Measurements from ENCODE around the gene SLC39A1.
"Not testable (repeated sequence)": the region's sequence is repeated elsewhere in the genome, so short reads cannot be mapped to it uniquely, and the experiment has no call there.

The SLC39A1 gene

GRCh38 chr1:153963030-153963849 is at the start of gene SLC39A1:
Gene SLC39A1, minus strand, starts transcription at chr1:153963537. Its CDS starts 822 bp downstream, at chr1:153962715.
- DNase-seq, result peak; percentile 93

GRCh38 chr1:154012543-154012942 is 49.2 kb upstream of the SLC39A1 start:
- not testable (repeated sequence) for DNase-seq

- no peak for DNase-seq
Measured at GRCh38 chr1:154012129-154012528, 48.8 kb upstream of the SLC39A1 start.

DNA sequence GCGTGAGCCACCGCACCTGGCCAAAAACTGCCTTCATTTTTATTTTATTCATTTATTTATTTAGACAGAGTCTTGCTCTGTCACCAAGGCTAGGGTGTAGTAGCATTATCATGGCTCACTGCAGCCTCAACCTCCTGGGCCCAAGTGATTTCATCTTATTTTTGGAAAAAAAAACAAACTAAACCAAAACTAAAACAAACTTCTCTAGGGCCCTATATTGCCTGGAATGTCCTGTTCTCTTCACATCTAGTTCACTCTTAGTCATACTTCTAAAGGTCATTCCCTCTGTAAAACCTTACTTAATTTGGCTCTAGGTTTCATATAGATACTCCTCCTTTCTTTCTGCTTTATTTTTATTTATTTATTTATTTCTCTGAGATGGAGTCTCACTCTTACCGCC is 42.8 kb upstream of the SLC39A1 start:
- no peak for DNase-seq

- DNase-seq, result no peak
Measured at GRCh38 chr1:154000420-154000819, 37.1 kb upstream of the SLC39A1 start.

DNA sequence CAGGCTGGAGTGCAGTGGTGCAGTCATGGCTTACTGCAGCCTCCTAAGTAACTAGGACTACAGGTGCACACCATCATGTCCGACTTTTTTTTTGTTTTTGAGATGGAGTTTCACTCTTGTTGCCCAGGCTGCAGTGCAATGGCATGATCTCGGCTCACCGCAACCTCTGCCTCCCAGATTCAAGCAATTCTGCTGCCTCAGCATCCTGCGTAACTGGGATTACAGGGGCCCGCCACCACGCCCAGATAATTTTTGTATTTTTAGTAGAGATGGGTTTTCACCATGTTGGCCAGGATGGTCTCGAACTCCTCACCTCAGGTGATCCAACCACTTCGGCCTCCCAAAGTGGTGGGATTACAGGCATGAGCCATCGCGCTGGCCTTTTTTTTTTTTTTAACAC is 33.5 kb upstream of the SLC39A1 start:
- not testable (repeated sequence) for DNase-seq

GRCh38 chr1:153995640-153996039 is 32.3 kb upstream of the SLC39A1 start:
- no peak for DNase-seq

DNA sequence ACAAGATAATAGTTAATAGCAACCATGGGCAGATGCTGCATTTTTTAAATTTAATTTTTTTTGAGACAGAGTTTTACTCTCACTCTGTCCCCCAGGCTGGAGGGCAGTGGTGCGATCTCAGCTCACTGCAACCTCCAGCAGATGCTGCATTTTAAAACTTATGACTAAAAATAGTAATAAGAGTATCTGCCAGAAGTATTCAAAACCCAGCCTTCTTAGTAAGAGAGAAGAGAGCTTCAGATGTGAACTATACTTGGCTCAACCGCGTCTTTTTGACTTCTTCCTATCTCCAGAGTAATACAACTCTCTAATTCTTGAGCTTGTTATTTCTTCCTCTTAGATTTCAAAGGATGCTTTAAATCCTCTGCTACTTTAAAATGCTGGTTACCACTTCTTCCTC is 31.9 kb upstream of the SLC39A1 start:
- no peak for DNase-seq

DNA sequence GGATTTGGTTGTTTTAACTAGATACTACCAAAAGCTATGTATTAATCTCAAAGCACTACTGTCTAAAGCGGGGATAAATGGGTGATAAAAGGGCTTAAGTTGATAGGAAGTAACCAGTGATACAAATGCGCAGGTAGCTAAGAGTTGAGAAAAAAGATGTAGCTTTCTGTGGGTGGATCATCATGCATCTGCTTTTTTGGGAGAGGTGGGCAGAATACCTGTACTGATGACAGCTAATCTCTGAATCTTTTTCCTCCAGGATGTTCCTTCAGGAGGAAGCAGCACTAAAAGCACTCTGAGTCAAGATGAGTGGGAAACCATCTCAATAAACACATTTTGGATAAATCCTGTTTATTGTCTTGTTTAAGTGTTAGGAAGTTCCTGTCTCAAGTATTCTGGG is 28.5 kb upstream of the SLC39A1 start:
- no peak for DNase-seq

DNA sequence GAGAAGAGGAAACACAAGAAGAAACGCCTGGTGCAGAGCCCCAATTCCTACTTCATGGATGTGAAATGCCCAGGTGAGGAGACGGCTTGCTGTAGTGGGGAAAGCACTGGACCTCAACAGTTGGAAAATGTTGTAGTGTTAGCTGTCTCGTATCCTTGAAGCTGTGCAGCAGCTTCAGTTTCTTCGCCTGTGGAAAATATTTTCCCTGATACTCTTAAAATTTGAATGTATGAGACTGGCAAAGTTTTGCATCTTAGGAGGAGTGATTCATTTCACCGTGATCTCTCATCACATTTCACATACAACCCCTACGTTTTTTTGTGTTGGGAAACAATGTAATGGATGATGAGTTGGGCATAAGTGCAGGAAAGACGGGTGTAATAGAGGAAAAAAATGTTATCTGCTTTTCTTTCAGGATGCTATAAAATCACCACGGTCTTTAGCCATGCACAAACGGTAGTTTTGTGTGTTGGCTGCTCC is 27.9 kb upstream of the SLC39A1 start:
- no peak for DNase-seq

DNA sequence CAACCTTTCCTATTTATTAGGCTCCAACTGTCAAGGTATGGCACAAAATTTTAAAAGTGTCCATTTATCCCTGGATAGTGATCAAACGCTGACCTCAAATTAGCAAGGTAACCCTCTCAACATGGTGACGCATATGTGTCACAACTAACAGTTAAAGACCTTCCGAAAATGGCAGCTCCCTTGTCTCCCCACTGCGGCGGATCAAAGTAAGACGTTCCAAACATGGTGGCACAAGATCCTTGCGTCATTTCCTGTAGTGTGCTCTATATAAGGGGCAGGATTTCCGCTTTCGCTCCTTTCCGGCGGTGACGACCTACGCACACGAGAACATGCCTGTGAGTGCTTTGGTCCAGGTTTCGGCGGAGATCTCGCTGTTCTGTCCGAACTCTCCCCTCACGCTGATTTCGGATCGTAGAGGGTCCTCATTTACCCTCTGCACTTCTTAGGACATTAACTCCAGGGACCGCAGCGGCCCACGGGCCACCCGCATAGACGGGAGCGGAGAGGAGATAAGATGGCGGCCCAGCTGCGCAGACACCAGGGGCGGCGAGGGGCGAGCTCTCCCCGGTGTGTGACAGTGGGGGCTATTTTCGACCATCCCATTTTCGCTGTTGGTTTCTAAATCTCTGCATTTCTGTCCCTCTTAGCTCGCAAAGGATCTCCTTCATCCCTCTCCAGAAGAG is 27.3 kb upstream of the SLC39A1 start, which contains the start of gene RPS27:
RPS27 (plus strand) TSS at position 295 of the 683 bp plus-strand sequence; CDS start at position 330, 35 bp downstream.
- DNase-seq, result peak; percentile 98

DNA sequence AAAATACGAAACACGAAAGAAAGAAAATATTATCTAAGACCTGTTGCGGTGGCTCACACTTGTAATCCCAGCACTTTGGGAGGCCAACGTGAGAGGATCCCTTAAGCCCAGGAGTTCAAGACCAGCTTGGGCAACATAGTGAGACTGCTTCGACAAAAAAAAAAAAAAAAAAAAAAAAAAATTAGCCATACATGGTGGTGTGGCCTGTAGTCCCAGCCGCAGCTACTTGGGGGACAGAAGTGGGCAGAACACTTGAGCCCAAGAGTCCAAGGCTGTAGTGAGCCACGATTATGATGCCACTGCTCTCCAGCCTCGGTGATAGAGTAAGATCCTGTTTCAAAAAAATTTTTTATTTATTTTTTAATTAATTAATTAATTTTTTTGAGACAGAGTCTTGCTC is 24.3 kb upstream of the SLC39A1 start:
- DNase-seq, result no peak

DNA sequence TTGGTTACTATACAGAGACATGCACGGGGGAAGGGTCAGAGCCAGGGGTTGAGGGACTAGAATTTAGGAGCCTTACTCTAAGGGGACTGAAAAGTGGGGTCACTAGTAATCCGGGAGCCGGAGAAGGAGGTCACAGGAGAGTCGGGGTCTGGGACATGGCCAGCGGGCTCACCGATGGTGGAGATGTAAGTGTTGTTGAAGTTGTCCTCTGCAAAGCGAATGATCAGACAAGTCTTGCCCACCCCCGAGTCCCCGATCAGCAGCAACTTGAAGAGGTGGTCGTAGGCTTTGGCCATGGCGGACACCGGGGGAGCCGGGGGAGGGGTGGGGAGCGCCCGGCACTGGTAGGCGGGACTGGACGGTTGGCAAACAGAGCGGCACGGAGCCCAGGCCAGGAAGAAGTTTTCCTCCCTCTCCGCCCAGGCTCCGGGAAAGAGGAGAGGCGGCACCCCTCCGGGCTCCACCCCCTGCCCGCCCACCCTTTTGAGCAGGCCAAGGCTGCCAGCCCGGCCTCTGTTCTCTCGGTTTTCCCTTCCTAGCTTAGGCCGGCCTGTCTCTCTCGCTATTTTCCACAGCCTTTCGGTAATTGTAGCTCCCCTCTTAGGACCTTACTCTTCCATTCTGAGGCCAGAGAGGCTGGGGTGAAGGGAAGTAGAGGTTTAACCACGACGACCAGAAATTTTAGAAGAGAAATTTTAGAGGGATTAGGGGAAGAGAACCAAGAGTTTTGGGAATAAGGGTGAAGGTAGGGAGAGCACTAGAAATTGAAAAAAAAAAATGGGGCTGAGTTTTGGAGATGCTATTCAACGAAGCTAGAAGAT is 22.8 kb upstream of the SLC39A1 start, which contains the start of gene RAB13:
RAB13 (minus strand) TSS at position 399 of the 821 bp plus-strand sequence; CDS start at position 296, 103 bp downstream.
- no peak for DNase-seq

DNA sequence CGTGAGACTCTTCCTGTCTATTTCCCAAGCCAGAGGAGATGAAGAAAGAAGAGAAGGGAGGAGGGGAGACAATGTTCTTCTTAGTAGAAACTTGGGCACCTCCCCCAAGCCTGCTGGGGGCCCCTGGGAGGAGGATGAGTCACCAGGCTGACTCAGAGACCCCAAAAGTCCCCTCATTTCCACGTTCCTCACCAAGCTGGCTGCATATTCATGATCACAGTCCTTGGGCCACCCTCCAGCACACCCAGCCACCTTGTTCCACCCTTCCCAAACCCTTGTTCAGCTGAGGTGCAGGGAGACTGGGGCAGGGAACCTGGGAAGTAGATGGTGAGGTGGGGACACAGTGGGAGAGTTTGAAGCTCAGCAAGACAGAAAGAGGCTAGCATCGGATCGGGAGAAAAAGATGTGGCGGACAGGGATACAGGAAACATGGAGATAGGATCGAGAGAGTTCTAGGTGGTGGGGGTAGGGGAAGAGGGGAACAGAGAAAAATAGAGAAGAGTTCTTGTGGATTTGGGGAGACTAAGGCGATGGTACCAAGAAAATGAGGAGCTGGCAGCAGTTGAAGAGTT is 22.1 kb upstream of the SLC39A1 start:
- DNase-seq, result peak; percentile 56

GRCh38 chr1:153984123-153984894 is 21.0 kb upstream of the SLC39A1 start:
- no peak for DNase-seq

GRCh38 chr1:153981735-153982134 is 18.4 kb upstream of the SLC39A1 start:
- DNase-seq, result not testable (repeated sequence)

DNA sequence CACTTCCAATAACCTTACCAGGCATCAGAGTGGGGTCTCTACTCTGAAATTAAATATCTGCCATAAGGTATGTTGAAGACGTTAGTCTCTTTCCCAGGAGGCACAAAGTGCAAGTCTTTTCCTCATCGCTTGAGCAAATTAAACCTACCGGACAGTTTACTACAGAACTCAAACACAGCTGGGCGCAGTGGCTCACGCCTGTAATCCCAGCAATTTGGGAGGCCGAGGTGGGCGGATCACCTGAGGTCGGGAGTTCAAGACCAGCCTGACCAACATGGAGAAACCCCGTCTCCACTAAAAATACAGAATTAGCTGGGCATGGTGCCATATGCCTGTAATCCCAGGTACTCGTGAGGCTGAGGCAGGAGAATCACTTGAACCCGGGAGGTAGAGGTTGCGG is 15.8 kb upstream of the SLC39A1 start:
- DNase-seq, result not testable (repeated sequence)

- DNase-seq, result no peak
Measured at GRCh38 chr1:153978274-153978909, 15.1 kb upstream of the SLC39A1 start.

DNA sequence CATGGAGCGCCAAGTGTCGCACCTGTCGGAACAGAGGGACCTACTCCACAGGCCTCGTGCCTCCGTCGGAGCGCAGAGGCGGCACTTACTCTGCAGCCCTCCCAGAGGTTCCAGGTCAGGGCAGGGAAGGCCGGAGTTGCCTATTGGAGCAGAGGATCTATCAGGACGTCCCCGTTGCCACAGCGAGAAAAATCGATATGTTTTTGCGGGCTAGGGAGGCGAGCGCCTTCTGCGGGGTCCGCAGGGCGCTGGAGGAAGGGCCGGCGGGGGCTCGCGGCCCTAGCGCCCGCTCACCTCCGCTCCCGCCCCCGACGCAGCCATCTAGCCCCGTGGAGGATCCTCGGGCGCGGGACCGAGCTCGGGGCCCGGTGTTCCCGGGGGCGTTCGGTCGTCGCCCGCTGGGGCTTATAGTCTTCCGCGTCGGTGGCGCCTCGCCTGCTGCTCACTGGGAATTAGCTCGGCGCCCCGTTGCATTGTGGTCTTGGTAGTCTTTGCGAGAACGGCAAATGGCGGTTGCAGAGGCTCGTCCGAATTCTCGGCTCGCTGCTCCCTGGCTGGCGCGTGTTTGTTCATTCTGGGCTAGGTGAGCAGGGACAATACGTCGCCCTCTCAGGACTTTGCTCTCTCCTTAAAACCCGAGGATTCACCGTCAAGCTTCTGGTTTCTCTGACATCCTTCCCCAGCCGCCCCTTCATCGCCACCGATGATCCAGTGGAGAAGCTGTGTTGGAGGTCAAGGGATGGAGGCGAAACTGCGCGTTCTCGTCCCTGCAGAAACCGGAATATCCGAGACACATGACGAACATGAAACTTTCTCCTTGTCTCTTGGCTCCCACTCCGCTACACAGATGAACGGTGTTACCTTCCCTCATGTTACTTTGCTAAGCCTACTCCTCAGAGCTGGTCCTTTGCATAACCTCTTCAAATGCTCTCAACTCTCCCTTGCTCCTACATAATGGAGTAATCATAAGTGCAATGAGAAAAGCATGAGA is 14.2 kb upstream of the SLC39A1 start, which contains the start of gene JTB:
JTB (minus strand) TSS at position 425 of the 991 bp plus-strand sequence; CDS start at position 3, 422 bp downstream.
- DNase-seq, result peak; percentile 71

DNA sequence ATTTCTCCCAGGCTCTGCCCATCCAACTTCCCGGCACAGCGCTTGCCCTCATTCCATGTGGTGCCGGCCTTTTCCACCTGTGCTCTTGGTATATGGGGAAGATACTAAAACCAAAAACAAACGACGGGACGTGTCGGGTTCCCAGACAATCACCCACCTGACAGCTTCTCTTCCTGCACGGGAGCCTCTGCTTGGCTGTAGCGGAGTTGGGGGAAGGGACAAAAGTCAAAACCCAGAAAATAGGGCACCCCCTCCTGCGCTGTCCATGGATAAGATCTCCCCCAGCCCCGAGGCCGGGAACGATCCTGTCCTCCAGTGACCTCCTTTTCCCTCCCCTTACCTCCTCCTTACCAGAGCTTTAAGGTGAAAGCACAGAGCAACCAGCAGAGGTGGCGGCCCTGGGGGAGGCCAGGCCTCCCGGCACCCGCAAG is 13.5 kb upstream of the SLC39A1 start:
- DNase-seq, result no peak
